ENCODE results near the gene SYT2.
A peak's percentile ranks its signal among the peaks of the same experiment; 100 is the strongest.
"Not testable (repeated sequence)": the region's sequence is repeated elsewhere in the genome, so short reads cannot be mapped to it uniquely, and the experiment has no call there.

Gene SYT2

DNA sequence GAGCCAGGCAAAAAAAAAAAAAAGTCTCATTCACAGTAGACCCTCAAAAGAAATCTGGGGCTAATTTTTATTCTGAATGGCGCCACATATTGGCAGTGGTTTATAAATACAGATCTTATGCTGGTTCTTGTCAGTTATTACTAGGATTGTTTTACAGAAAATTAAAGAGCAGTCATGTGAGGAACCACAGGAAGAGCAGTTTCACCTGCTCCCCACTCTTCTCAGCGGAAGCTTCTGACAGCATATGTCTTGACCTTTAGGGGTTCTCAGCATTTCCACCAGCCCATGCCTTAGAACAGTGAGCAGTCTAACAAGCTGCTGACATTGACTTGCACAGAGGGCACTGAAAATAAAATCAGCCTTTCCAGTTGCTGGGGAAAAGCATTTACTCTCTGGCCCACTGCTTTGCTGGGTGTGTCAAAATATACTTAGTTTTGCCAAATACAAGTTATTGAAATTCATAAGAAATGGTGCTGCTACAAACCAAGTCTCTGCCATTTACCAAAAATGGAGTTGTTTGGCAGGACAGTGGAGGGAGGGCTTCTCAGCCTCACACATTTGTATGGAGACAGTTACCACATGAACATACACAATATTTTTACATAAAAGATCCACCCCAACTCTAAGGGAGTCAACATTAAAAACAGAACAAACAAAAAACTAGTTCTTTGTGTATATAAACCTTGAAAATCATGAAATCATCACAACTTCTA lies 144.2 kb downstream of the SYT2 start:
- no peak for DNase-seq

DNA sequence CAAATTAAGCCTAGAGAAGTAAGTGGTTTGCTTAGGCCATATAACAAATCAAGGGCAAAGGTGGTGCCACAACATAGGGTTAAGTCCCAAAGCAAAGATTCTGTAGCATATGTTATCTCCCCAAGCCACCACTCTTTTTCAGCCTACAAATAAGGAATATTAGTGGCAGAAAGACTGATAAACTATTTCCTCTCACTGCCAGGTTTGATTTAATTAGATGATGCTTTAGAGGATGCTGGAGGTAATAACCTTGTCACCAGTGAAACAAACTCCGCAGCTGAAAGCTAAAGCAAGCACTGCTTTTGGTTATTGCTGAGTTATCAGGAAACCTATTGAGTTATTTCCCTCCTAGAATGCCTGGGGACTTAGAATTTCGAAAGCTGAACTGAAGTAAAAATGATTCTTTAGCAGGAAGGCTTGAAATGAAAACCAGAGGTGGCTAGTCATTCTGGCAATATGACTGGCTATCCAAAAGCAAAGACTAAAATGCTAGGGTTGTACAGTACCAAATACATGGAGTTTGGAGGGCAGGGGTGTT lies 145.2 kb downstream of the SYT2 start:
- DNase-seq, result no peak

DNA sequence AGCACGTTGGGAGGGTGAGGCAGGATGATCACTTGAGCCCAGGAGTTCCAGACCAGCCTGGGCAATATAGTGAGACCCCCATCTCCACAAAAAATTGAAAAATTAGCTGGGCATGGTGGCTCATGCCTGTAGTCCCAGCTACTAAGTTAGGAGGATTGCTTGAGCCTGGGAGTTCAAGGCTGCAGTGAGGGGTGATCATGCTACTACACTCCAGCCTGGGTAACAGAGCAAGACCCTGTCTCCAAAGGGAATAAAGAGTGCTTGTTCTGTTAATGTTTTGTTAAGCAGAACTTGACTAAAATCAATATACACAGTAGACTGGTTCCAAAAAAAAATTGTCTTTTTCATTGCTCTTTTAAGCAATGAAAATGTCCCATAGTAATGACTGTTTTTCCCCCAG lies 146.4 kb downstream of the SYT2 start:
- no peak for DNase-seq

DNA sequence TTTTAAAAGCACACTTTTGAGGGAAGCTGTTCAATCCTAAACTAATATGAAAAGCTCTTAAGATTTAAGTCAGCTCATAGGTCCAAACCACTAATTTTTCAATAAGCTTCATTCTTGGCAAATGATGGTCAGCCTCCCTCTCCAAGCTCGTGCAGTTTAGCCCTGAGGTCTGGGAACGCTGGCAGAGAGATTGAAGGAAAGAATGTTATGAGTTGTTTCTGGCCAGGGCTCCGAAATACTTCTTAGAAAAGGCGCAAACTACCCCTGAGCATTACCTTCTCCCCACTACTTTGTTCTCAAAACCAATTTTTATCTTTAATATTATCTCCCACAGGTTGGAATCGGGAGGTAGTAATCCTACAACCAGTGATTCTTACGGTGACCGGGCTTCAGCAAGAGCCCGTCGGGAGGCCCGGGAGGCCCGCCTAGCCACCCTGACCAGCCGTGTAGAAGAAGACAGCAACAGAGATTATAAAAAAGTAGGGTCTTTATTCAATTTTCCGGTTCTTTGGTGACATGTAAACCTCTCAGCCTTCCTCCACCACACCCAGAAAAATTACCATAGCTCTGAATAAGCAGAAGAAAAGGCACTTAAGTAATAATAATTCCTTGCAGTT lies 147.7 kb downstream of the SYT2 start:
- DNase-seq, result no peak

DNA sequence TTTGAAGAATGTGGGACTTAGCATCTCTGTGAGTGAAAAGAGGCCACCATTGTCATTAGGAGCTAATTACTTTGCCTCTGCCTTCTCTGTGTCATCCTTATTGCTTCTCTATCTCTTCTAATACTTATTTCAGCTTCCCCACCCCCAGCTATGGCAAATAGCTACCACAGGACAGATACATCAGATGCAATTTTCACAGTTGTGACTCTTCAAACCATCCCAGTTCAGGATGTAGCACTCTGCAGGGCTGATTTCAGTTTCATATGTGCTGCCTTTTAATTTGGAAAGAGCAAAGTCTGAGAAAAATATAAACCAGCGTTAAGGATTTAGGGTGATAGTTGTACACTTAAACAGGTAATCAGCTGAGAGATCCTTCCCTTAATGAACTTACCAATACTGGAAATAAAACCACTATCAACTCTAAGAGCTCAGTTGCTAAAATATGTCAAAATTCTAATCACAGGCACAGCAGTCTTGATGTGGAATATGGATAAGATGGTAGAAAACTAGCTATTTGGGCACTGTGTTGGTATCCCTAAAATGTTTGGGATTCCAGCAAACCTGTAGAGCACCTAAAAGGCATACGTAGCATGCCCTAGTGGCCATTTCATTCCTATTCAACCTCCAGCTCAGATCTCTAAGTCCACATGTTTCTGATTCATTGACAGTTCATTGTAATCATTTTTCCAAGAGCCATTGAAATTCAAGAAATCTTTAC lies 148.4 kb downstream of the SYT2 start:
- DNase-seq, result no peak

DNA sequence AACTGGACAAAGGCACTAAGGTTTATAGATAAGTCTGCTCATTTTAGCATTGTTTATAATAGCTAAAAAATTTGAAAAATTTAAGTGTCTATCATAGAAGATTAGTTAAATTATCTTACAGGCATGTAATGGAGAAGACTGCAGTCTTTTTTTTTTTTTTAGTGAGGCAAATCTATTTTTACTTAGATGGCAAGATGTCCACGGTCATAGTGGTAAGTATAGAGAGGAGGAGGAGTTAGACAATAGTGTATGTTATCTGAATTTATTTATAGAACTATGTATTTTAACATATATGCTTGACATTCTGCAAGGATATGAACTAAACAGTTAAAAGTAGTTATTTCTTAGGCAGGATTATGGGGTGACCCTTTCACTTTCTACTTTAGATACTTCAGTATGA lies 149.0 kb downstream of the SYT2 start:
- no peak for DNase-seq

DNA sequence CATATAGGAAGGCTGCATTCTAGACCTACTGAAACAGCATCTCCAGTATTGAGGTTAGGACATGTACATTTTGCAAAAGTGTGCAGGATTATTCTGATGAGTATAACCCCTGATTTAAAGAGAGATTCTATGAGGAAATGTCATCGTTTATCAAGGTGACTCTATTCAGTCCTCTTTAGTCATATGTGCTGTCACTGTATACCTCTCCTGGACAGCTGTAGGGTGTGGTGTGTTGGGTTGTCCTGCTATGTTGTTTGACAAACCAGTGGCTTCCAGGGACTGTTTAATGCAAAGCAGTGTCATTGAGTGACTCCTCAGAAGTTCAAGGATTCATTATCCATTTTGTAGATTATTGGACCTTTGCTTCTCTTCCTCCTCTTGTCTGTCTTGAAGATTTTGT lies 152.6 kb downstream of the SYT2 start:
- not testable (repeated sequence) for DNase-seq

DNA sequence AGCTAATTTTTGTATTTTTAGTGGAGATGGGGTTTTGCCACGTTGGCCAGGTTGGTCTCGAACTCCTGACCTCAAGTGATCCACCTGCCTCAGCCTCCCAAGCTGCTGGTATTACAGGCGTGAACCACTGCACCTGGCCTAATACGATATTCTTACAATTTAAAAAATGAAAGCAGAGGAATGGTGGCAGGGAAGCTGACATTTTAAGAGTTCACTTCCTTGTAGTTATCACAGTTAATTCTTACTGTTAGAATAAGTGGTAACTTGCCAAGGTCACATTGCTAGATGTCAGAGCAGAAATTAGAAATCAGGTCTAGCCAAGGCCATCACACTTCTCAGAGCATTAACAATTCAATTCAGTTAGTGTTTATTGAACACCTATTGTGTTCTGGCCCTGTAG lies 154.2 kb downstream of the SYT2 start:
- DNase-seq, result not testable (repeated sequence)

DNA sequence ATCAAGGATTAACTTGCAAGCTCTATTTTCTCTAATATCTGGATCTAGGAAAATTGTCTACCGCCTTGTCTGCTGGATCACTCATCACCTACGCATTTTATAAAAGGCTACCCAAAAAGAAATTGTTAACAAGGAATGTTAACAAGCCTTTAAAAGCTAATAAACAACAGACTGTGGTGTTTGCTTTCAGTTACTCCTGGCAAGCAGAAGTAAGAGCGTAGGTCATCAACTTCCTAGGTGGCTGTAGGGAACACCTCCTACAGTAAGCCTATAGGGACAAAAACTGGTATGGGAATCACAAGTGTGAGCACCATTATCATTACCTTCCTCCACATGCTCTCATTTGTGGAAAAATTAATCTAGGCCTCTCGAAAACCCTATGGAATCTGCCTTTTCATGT lies 155.6 kb downstream of the SYT2 start:
- DNase-seq, result not testable (repeated sequence)

DNA sequence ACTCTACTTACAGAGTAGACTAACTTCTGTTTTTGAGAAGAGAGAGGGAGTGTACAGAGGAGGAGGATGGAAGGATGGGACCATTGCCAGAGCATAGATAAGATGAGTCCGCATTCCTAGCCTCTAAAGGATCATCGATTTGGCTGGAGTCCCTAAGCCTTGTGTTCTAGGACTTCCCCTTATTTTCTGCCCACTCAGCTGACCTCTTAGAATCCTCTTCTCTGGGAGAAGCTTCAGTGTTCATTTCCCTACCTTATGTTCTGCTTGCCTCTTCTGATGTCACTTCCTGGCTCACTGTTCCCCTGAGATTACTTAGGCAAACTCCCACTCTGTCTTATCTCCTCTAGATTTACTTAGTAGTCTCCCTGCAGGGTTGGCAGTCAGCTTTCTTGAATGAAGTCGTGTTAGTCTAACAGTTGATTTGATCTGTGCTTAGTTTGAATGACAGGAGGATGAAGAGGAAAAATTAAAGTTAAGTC lies 156.7 kb downstream of the SYT2 start:
- peak; percentile 57 for DNase-seq

DNA sequence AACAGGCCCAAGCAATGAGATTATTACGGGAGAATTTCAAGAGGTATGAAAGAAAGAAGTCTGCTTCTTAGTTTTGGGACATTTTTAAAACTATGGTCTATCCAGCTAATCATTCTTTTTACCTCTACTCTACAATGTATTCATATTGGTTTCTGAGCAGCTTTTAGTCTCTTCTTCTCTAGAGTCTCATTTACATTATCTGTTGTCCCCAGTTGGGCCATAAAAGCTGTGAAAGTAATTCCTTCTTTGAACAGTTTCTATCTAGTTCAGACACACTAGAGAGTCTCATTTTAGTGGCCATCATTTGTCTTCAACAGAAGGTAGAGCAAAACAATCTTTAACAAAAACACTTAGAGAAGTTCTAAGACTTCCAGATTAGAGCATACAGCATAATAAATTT lies 157.2 kb downstream of the SYT2 start:
- not testable (repeated sequence) for DNase-seq

DNA sequence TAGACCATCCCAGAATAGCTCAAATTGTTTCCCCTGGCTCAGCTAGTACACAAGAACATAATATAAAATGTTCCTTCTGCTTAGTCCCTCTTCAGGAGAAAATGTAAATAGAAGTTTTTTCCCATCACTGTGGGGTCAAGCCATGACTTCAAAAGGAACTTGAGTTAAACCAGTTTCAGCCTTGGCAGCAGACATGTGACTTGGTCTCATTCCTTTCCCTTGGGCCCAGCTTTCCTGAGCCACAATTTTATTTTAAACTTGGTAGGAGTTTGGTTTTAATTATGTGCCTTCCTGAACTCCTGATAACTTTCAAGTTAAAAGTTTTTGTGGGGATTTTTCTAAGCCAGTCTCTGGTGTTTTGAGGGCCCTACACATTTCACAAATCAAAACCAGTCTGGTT lies 157.6 kb downstream of the SYT2 start:
- not testable (repeated sequence) for DNase-seq

DNA sequence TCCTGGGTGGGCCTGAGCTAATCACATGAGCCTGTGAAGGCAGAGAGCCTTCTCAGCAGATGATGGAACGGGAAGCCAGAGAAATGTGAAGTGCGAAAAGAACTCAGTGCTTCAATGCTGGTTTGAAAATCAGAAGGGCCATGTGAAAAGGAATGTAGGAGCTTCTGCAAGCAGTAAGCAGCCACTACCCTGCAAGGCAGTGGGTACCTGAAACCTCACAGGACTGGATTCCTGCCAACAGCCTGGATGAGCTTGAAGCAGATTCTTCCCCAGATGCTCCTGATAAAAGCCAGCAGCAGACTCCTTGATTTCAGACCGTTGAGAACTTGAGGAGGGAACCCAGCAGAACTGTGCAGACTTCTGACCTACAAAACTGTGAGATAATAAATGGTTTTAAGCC lies 158.6 kb downstream of the SYT2 start:
- peak; percentile 46 for DNase-seq

DNA sequence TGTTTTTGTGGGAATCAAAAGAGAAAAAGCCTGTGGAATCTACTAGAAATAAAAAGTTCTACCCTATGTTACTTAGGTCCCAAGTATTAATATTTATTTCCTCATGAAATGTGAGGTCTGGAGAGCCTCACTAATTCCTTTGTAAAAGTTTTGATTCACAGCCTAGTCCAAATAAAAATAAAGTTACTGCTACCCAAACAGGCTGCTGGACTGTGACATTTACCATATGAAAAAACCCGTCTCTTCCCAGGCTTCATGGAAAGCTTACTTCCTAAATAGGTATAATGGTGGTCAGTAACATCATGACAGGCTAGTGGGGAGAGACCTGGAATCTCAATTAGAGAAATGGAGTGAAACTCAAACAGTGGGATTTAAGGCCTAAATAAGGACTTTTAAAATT lies 160.2 kb downstream of the SYT2 start:
- DNase-seq, result not testable (repeated sequence)

DNA sequence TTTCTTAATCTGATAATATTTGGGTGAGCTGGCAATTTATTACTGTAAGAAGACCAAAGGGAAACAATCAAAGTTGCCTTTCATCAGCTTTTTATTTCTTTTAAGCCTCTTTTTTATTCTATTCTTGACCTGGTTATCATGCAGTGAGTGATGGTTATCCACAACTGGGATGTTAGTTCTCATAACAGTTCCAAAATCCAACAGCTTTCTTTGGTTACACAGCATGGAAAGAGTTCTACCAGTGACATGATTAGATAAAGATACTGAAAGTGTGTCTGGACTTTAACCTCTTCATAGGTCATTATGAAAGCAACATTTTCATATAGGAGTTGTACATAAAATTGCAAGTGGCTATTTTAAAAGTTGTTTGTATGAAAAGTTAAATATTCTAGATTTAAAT lies 163.0 kb downstream of the SYT2 start:
- DNase-seq, result no peak

DNA sequence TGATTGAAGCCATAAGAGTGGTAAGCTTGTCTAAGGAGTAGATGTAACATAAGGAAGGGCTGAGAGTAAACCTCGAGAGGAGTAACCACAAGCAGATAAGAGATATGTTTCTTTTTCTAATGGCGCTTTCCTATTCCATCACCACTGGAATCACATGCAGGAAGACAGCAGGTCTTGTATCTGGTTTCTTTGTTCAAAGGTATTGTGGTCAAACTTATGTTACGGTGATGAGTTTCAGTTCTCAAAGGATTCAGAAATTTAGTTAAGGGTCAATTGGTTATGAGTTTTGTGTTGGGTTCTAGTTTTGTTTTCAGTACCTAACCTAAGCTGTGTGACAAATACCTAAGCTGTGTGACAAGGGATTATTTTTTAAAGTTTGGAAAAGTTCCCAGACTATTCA lies 163.5 kb downstream of the SYT2 start:
- DNase-seq, result not testable (repeated sequence)

DNA sequence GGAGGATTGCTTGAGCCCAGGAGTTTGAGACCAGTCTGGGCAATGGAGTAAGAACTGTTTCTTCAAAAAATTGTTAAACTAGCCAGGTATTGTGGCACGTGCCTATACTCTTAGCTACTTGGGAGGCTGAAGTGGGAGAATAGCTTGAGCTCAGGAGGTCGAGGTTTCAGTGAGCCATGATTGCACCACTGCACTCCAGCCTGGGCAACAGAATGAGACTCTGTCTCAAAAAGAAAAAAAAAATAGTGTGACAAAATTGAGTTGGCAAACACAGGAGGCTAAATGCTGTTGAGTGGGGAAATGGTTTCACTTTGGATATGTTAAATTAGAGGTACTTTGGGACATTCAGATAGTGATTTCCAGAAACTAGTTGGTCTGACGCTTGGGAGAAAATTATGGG lies 163.9 kb downstream of the SYT2 start:
- DNase-seq, result not testable (repeated sequence)

DNA sequence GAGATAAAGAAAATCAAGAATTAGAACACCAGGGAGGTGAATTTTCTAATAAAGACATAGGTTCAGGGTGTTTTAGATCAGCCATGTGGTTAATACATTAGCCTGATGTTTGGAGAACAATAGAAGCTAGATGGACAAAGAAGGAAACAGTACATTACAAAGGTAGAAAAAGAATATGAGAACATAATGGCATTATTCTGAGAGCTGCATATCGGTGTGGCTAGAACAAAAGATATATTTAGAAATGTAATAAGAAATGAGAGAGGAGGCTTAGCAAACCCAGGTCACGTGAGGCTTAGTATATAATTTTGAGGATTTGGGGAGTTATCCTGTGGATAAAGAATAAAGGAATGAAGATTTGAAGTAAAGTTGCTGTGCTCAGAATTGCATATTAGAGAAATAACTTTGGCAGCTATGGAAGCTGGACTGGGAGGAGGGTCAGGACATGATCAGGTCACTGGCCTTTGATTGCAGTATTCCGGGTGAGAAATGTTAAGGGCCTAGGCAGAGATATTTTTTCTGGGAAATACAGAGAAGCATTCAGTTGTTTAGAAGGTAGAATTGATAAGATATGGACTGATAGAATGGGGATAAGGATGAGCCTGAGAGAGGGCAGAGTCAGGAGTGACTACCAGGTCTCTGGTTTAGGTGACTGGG lies 164.5 kb downstream of the SYT2 start:
- DNase-seq, result not testable (repeated sequence)

DNA sequence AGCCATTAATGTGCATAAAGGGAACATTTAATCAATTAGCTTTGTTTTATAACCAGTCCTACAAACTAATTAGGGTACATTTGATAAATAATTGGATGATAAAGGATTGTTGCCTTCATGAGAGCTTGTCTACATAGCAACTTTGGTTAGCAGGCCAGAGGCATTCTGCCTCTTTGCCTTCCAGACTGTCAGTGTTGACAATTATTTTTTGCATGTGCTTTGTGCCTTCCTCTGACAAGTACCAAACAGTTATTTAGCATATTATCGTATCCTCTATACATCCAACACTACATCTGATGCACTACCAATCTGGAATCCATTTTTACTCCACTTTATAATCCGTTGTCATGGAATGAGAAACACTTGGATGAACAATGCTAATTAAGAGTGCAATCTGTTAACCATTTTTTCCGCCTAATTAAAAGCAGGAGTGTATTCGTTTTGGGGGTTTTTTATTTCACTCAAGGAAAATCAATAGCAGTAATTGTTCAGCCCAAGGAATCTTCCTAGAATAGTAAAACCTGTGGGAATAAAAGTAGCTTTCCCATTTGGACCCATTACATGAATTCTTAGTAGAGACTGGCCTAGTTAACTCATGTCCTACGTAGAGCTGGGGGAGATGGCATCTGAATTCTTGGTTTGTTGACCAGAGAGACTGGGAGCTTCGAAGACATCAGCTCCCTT lies 165.3 kb downstream of the SYT2 start:
- not testable (repeated sequence) for DNase-seq

DNA sequence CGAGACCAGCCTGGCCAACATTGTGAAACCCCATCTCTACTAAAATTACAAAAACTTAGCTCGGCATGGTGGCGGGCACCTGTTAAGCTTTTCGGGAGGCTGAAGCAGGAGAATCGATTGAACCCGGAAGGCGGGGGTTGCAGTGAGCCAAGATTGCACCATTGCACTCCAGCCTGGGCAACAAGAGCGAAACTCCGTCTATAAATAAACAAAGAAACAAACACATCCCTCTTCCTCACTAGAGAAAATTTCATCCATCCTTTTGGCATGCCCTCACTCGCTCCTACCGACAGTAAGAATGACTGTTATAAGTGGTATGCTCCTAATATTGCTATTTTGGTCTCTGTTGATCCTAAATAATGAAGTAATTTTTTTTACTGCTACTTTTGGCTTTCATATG lies 166.7 kb downstream of the SYT2 start:
- peak; percentile 50 for DNase-seq

DNA sequence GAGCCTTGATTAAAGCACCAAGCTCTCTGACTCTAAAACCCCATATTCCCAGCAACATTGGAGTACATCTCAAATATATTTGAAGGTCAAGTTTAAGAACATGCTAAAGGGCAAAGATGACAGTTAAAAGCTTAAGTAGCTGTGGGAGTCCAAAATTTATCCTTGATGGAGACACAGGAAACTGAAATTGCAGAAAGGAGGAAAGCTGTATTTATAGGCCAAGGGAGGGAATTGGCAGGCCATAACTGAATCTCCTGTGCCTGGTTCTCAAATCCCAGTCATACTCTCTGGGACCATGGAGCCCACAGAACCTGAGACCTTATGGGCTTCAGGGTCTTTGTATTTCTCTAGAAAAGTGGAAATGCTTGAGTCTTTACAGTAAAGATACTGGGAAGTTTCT lies 167.8 kb downstream of the SYT2 start:
- not testable (repeated sequence) for DNase-seq

DNA sequence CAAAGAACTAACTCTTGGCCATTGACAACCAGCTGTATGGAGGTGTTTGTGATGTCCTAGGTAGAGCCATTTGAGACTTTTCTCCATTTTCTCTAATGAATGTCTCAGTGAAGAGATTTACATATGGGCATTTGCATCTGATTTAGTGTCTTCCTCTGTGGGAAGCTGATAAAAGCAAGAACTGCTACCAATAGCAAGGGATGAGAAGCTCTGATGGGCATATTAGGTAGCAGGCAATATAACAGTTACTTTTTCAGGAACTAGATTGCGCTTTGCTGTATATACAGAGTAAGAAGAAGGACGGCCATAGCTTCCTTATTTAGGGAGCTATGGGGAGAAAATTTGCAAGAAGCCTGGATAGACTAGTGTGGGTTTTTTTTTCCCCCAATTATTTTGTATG lies 169.4 kb downstream of the SYT2 start:
- not testable (repeated sequence) for DNase-seq

Data from fibroblast of skin of right biceps (primary cell).